ENCODE data around the gene MEGF6.

The MEGF6 gene

DNA sequence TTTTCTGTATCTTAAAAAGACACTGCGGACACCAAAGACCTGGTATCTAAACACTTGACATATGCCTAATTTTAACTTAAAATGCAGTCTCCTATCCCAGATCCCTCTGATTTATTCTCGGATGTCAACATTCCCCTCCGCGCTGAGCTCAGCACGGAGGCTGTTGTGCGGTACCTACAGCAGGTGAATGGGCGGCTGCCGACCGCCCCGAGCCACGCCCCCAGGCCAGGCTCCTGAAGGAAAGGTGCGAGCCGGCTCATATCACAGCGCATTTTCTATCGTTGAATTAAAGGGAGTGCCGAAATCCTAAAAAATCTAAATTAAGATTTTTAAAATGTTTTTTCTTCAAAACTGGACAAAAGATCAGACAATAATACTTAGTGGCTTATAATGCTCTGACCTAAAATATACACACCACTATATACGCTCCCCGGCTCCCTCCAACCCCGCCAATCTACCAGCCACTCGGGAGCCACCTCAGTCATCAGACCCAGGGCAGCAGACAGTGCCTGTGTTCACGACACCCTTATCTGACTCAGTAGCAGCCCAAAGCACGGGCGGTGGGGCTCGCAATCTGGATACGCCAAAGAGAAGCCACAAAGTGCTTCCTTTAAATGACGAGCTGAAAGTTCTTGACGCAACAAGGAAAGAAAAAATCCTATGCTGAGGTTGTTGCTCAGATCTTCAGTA is 34.5 kb upstream of the MEGF6 start:
- no peak for DNase-seq (ENCODE audit: low spot score)

DNA sequence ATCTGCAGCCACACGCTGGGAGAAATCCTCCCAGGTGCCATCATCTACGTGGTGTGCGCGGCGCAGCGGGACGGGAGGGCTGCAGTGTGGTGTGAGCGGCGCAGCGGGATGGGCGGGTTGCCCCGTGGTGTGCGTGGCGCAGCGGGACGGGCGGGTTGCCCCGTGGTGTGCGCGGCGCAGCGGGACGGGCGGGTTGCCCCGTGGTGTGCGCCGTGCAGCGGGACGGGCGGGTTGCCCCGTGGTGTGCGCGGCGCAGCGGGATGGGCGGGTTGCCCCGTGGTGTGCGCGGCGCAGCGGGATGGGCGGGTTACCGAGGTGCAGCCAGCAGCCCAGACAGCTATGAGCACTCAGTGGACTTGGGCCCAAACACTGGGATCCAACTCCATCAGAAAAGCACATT is 33.9 kb upstream of the MEGF6 start:
- DNase-seq (ENCODE audit: low spot score), result no peak

DNA sequence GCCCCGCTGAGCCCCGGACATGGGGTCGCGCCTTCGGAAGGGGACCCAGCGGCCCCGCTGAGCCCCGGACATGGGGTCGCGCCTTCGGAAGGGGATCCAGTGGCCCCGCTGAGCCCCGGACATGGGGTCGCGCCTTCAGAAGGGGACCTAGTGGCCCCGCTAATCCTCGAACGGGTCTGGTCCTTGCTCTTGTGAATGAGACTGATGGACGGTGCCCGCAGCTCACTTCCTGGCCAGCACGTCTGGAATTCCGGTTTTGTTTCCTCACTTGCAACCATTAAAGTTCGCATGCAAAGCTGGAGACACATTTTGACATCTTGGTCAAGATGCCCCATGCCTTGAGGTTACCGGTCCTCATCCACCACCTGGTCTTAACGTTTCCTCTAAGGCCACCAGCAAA is 33.0 kb upstream of the MEGF6 start:
- DNase-seq (ENCODE audit: low spot score), result no peak

DNA sequence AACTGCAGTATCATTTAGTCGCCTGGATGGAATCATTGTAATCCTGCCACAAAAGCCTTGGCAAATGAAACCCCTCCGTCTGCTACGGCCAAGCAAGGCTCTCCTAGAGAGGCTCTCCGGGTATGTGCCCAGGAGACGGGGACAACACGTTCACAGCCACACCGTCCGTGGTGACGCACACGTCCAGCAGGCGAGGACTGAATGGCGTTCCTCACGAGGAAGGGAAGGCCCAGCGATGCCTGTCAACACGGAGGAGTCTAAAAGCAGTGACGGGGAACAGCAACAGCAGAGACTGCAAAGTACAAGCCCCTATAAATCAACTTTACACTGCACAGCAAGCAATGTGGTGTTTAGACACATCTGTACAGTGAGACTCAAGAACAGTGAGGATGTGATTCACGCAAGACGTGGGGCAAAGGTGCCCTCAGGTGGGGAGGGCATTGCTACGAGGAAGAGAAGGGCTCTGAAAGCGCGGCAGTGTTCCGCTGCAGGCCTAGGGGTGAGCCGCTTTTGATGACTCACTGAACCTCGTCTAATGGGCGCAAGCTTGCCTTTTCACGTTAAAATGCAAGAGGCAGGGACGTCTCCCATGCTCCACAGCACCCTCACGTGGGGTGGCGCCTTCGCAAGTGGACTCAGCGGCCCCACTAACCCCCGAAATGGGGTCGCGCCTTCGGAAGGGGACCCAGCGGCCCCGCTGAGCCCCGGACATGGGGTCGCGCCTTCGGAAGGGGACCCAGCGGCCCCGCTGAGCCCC is 31.8 kb upstream of the MEGF6 start:
- no peak for DNase-seq (ENCODE audit: low spot score)

DNA sequence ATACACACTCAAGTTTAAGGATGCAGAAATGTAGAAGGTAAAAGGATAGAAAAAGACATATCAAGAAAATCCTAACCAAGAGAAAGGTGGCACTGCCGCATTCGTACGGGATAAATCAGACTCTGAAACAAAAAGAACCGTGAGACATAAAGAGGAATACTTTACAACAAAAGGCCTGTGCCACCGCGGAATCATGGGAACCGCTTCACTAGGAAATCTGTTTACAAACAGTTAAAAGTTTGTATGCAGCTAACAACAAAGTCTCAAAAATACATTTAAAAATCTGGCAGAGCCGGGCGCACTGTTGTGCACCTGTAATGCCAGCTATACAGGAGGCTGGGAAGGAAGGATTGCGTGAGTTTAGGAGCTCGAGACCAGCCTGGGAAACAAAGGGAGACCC is 30.5 kb upstream of the MEGF6 start:
- no peak for DNase-seq (ENCODE audit: low spot score)

DNA sequence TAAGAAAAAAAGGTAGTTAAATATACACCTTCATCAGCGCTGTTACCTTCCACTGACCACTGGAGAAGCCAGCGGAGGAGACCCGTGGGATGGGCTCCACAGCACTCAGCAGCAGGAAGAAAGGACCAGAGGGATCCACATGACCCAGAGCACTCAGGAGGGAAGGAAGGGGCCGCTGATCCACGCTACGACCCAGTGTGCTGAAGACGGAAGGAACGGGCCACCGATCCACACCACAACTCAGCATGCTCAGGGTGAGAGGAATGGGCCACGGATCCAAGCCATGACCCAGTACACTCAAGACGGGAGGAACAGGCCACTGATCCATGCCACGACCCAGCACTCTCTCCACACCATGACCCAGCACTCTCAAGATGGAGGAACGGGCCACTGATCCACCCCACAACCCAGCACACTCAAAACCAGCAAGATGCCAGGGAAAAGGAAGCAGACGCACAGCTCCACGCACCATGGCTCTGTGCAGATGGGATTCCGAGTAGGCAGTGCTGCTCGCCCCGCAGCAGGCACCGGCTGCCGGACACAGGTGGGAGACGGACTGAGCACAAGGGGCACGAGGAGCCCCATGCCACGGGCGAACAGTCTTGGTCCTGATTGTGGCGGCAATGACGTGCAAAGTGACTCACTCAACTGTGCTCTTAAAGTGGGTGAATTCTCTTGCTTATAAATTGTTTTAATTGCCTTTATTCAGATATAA is 29.9 kb upstream of the MEGF6 start:
- DNase-seq (ENCODE audit: low spot score), result no peak

DNA sequence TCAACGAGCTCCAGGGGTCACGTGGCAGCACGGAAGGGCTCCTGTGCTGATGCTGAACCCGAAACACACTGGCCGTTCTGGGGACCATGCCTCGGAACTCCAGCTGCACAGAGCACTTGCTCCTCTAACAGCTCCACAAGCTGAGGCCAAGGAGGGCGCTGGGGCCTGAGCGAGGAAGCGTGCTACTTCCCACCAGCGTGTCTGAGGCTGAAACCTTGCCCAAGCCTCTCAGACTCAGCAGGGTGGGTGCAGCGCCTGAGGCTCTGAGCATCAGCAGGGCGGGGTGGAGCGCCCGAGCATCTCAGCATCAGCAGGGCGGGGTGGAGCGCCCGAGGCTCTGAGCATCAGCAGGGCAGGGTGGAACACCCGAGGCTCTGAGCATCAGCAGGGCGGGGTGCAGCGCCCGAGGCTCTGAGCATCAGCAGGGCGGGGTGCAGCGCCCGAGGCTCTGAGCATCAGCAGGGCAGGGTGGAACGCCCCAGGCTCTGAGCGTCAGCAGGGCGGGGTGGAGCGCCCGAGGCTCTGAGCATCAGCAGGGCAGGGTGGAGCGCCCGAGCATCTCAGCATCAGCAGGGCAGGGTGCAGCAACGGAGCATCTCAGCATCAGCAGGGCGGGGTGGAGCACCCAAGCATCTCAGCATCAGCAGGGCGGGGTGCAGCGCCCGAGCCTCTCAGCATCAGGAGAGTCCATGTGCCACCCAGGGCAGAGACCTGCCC is 29.0 kb upstream of the MEGF6 start:
- DNase-seq (ENCODE audit: low spot score), result no peak

DNA sequence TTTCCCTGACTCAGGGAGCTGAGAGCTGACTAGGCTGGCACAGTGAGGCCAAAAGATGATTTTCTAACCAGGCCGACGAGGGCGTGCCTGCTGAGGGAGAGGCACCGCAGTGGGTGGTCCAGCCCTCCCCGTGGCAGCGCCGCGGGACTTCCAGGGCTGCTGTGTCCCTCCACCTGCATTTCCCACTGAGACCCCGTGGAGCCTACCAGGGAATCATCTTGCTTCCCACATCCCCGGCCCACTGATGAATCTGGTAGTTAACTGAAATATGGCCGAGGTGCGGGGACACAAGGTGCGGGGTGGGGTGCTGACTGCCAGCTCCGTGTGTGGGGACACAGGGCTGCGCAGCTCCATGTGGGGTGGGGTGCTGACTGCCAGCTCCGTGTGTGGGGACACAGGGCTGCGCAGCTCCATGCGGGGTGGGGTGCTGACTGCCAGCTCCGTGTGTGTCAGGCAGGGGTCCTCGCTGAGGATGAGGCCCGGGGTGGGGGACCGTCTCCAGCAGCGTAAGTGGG is 28.1 kb upstream of the MEGF6 start:
- no peak for DNase-seq (ENCODE audit: low spot score)

DNA sequence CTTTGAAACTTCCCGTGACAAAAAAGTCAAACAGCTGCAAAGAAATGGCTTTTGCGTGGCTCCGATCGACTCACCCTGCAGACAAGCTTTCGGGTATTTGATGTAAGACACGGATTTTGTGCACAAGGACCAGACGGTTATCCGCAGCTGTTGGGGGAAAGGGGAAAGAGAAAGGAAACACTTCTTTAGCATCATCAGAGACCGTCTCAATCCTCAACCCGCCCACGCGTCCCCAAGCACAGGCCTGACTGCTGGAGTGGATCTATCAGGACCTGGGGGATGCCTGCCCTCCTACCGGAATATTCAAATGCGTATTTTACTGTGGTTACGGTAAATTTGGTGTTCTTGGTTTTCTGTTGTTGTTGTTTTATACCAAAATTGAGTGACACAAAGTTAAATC is 27.4 kb upstream of the MEGF6 start:
- DNase-seq (ENCODE audit: low spot score), result no peak

DNA sequence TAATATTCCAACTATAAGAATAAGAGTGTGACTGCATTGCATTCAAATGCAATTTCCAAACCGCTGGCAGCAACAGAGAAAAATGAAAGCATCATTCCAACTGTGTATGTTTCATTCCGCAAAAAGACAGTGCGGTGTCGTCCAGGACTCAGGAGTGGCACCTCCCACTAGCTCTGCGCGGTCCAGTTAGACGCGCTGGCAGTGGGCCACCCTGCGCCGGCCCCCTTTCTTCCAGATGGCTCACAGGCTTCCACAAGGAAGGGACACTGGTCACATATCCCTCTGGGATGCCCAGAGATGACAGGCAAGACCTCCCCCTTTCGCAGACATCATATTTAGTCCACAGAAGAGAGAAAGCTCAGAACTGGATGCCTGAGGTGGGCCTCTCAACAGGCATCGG is 26.7 kb upstream of the MEGF6 start:
- no peak for DNase-seq (ENCODE audit: low spot score)

DNA sequence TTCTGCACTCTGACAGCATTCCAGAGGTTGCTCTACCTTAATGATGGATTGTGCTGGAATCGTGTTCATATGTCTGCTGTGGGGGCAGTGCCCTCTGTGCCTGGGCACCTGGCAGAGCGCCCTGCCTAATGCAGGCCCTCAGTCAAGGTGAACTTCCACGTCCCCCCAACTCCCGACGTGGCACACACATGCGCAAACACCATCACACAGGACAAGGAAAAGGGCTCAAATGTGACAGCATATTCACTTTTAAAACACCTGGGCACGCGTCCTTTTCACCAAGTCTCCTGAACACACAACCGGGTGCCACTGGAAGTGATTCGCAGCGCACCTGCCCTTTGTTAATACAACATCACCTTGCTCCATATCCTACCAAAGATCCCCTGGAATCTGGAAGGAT is 25.2 kb upstream of the MEGF6 start:
- no peak for DNase-seq (ENCODE audit: low spot score)

DNA sequence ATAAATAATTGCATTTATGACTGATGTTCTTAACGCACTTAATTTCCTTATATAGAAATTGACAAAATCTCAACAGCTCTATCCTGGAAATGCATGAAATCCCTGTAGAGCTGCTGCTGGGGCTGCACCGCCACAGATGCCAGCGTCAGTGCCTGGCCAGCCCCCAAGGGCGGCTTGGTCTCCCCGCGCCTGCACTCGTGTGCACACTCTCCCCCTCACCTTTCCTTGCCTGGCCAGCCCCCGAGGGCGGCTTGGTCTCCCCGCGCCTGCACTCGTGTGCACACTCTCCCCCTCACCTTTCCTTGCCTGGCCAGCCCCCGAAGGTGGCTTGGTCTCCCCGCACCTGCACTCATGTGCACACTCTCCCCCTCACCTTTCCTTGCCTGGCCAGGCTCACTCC is 24.8 kb upstream of the MEGF6 start:
- DNase-seq (ENCODE audit: low spot score), result no peak

DNA sequence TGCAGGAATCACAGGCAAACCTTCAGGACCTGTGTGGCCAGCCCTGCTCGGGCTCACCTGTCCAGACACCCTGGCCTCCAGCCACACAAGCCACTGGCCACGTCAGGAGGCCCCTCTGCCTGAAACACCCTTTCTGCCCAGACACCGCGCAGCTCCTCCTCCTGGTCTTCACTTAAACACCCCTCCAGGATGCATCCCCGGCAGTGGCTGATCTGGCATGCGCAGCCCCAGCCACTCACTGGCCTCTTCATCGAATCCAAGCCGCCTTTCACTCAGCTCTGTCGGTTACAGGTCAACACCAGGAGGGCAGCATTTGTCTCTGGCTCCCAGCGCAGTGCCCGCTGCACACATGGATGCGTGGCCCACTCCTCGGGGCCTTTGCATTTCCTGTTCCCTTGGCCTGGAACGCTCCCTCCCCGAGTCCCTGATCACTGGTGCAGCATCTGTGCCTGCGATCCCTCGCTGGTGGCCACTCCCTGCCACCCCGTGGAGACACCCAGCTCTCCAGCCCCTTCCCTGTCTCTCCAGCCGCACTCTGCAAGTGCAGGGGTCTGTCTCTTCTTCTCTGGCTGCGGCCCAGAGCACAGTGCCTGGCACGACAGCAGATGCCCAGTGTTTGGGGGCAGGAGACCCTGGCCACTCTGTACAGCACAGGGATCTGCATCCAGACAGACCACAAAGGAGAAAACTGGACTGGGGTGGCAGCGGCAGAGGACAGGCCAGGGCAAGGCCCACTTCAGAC is 22.9 kb upstream of the MEGF6 start:
- DNase-seq (ENCODE audit: low spot score), result no peak

DNA sequence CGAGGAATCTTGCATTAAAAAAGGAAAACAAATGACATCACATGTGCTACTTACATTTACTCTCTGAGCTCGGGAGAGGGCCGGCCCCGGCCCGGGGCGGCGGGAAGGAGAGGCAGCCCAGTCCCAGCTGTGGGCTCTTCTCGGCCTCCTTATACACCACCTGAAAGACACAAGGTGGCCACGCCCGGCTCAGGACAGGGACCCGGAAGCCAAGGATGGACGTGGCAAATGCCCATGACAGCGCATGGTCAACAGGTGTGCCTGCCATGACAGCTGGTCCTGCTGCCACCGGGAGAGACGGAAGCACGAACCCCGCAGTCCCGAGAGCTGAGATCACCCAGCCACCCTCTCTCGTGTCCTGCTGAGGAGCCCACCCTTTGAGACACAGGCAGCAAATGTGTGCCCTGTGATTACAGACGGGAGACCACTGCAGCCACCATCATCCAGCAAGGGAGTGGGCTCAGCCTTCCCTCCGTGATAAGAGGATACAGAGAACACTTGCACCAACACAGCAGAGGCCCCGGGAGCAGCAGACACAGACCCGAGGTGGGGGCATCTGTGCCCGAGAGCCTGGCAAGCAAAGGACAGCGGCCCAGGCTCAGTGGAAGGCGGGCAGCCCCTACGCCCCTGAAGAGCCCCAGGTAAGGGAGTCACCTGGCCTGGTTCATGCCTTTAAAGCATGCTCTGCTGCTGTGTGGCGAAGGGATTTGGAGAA is 22.2 kb upstream of the MEGF6 start:
- DNase-seq (ENCODE audit: low spot score), result no peak

DNA sequence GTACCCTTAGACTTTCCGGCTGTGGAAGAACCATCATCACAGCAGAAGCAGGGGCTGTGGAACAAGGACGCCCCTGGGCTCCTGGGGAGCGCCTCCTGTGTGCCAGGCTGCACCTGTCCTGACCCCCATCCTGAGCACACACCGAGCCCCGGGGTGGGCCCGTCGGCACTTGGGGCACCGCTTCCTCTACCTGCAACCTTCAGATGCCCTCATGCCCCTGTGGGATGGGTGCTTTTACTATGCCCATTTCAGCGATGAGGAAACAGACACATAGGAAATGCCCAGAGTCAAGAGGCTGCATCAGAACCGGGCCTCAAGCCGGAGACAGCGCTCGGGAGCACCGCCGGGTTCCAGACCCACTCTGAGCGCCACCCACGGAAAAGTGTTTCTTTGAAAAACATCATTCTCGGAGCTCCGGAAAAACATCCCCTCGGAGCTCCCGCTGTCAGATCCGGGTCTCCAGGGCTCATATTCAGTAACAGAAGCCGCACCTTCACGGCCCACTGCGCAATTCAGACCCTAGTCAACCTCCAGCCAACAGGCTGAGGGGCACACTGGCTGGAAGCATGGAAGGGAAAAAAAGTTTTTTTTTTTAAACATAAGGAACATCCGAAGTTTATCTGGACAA is 21.5 kb upstream of the MEGF6 start:
- DNase-seq (ENCODE audit: low spot score), result no peak

DNA sequence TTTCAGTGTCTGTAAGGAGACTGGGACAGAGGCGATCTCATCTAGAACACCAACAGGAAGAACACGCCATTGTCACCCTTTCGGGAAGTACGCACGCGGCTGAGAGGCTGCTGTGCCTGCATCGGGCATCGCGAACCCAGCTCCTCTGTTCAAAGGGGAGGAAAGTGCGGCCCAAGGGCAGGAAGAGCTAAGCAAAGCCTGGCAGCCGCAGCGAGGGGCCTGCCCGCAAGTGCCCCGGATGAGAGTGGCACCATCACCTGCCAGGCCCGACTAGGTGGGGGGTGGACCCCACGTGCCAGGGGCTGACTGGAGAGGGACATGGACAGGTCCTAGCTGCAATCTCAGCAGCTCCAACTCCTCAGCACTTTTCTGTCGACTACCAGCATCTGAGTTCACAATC is 21.0 kb upstream of the MEGF6 start:
- no peak for DNase-seq (ENCODE audit: low spot score)

DNA sequence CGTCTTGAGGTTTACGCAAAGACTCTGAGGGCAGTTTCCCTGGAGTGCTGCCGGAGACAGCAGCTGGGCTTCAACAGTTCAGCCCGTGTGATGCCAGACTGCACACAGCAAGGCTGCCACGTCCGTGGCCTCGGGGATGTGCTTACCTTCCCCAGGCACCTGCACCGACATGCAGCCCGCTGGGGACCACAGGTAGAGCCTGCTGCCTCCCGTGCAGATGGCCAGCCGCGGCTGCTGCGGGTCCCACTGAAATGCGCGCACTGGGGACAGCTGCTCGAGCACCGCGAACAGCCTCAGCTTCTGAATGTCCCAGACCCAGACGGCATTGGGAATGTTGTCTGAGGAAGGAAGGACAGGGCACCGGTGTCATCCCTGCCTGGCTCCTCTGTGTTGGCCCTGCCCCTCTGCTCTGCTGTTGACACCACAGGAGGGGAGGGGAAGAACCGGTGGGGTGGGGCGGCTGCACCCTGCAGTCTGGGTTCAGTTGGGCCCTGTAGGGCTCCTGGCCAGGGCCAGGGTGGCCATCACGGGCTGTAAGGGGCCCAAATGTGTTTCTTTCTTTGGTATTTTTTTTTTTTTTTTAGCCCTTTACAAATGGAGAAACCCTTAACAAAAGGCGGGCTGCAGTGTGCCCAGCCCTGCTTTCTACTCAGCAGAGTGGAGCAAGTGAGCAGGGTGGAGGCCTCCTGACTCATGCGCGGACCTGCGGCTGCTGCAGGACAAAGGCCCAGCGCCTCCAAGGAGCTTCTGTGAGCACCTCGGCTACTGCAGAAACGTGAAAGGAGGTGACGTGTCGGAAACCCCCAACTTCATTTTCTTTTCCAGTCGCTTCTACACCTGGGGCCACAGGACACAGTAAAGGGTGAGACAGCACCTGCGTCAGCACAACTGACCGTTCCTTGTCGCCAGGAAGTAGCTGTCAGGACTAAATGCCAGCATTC is 20.3 kb upstream of the MEGF6 start:
- no peak for DNase-seq (ENCODE audit: low spot score)

DNA sequence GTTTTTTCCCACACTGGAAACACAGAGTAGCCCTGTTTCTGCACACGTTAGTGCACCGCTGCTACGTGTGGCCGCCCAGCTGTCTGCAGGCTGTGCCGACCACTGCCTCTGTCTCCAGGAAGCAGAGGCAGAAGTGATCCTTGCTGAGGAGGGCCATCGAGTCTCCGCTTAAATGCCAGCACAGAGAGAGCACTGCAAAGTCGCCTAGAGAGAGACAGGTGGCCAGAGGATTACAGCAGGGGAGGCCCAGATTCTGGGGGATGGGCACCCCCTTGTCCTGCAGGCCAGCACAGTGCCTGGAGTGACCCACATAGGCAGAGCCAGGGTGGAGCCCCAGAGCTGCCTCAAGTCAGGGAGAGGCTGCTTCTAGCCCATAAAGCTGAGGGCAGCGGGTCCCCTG is 19.6 kb upstream of the MEGF6 start:
- no peak for DNase-seq (ENCODE audit: low spot score)

DNA sequence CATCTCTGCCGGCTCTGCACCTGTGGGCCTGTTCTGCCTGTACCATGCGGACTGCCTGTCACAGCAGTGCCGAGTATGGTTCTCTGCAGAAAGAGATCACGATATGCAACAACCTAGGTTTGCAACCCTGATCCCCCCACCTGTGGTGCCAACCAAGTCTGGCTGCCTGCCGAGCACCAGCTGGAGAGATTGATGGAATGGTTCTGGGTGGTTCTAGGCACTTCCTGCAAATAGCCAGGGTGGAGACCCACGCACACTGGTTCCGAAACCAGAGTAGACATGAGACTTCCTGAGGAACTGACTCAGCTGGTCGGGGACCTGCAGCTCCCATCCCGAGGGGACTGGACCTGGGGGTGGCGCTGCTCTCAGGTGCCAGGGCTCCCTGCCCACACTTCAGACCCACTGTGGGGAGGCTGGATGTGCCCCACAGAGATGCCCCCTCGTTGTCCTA is 18.9 kb upstream of the MEGF6 start:
- DNase-seq (ENCODE audit: low spot score), result no peak

Data from hepatic stellate cell (primary cell).